PFSK-1 (cell line): ENCODE results near the gene SSMEM1. TPM values are rescaled to one million over a fixed set of nuclear protein-coding genes. Genes with fewer than 3 reads are reported as not detected.

Source experiments
- FOXP2 ChIP-seq: optimal IDR thresholded peaks from 2 replicates; pipeline ENCODE3; 2011; ENCODE audit warnings: borderline replicate concordance, control low read depth, inconsistent platforms; ENCODE audit not compliant: insufficient read depth; ENCODE audit errors: extremely low read length, extremely low read depth
- POLR2AphosphoS5 ChIP-seq: IDR thresholded peaks from 2 replicates; pipeline ENCODE4 v1.6.1; 2012; ENCODE audit warnings: low read depth, mild to moderate bottlenecking, control low read depth, low read length, moderate library complexity
- REST ChIP-seq, 2 experiments: IDR thresholded peaks; 2 replicates each; pipeline versions ENCODE4 v1.6.1 to v1.8.0; 2011 to 2012; ENCODE audit warnings: low read depth in 2 of 2, low read length in 2 of 2, control low read depth in 1 of 2, inconsistent platforms in 1 of 2, mild to moderate bottlenecking in 1 of 2, moderate library complexity in 1 of 2; ENCODE audit not compliant: insufficient read depth in 1 of 2
- SIN3A ChIP-seq: IDR thresholded peaks from 2 replicates; pipeline ENCODE4 v1.6.1; 2012; ENCODE audit warnings: mild to moderate bottlenecking, low read length, moderate library complexity, borderline replicate concordance; ENCODE audit not compliant: insufficient read depth
- TAF1 ChIP-seq: IDR thresholded peaks from 2 replicates; pipeline ENCODE4 v1.6.1; 2012; ENCODE audit warnings: low read length, control low read depth, borderline replicate concordance; ENCODE audit not compliant: insufficient read depth
- polyA plus RNA-seq: library from polyadenylated mRNA; unstranded; fragments of >200 nt; gene quantifications from one replicate; pipeline ENCODE4 v1.2.1, GENCODE V29; 2012; ENCODE audit warnings: low read depth, missing spikeins; ENCODE audit not compliant: insufficient read length

Gene SSMEM1, protein sequence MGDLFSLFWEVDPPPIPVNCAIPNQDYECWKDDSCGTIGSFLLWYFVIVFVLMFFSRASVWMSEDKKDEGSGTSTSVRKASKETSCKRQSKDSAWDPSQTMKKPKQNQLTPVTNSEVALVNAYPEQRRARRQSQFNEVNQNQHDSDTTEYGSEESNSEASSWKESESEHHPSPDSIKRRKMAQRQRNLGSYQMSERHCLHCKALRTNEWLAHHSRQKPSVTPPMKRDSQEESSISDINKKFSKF
- not detected for polyA plus RNA-seq

DNA sequence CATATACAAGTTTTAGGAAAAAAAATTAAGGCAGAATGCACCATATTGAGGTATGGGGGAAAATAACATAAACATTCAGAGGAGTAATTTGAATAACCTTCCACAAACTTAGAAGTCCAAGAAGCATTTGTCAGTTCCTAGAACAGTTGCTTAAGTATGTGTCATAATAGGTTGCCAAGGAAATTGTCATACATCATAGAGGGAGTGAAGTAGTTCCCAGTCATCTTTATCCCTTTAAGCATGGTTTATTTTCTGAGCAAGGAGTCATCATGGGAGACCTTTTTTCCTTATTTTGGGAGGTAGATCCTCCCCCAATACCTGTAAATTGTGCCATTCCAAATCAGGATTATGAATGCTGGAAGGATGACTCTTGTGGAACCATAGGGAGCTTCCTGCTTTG, at the start of gene SSMEM1:
SSMEM1 (plus strand) TSS at position 219 of the 400 bp plus-strand sequence; CDS start at position 270, 51 bp downstream.
- no peak for TF ChIP-seq REST (IDR thresholded peaks at IDR 0.05; ENCODE audit: insufficient read depth in 1 of 2, low read depth in 2 of 2, low read length in 2 of 2)
- no peak for TF ChIP-seq TAF1
- no peak for TF ChIP-seq FOXP2
- TF ChIP-seq SIN3A = no peak
- TF ChIP-seq POLR2AphosphoS5 = no peak

GRCh38 chr7:130160023-130160422, 47.6 kb upstream of the SSMEM1 start:
- no peak for TF ChIP-seq POLR2AphosphoS5
- no peak for TF ChIP-seq REST (IDR thresholded peaks at IDR 0.05; ENCODE audit: insufficient read depth in 1 of 2, low read depth in 2 of 2, low read length in 2 of 2)
- TF ChIP-seq TAF1 = no peak
- TF ChIP-seq SIN3A = no peak
- TF ChIP-seq FOXP2 = no peak

DNA sequence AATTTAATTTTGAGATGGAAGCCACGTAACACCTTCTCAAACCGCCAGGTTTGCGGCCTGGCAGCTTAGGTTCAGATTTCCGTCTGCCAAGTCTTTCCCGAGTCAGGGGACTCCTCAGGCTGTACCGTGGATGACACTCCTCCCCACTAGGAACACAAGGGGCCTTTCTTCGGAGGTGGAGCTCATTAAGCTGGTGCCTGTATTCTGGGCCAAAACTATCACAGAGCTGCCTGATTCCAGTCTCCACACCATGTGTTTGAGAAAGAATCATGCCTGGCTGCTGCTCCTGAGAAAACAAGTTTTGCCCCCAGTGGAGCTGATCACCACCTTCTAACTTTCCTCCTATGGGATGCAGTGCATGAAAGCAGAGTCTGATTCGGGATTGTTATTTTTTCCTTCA, 47.2 kb upstream of the SSMEM1 start:
- TF ChIP-seq REST (IDR thresholded peaks at IDR 0.05; ENCODE audit: insufficient read depth in 1 of 2, low read depth in 2 of 2, low read length in 2 of 2) (no peak), TAF1 (no peak), FOXP2 (no peak), POLR2AphosphoS5 (no peak), SIN3A (no peak)

DNA sequence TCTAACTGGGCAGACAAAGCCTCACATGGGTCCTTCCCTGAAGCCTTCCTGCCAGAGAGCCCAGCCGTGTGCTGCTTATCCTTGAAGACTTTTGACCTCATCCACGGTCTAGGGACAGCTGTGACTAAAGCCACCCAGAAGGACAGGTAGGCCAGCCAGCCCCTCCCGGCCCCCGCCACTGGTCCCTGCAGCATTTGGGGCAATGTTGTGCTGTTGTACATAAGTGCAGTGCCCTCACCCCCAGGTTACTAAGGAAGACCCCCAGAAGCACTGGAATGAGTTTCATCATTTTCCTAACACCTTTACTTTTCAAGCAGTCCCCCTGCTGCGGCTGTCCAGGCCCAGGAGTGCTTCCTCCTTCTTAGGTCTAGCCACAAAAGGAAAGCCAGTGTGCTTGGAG, 45.5 kb upstream of the SSMEM1 start:
- TF ChIP-seq FOXP2 (no peak), SIN3A (no peak), POLR2AphosphoS5 (no peak), TAF1 (no peak), REST (IDR thresholded peaks at IDR 0.05; ENCODE audit: insufficient read depth in 1 of 2, low read depth in 2 of 2, low read length in 2 of 2) (no peak)
